ENCODE data around the gene LSM12.

- TF ChIP-seq CTCF (IDR thresholded peaks at IDR 0.05; ENCODE audit: borderline replicate concordance, extremely low read depth, low read length, poor library complexity, severe bottlenecking) (no peak), EZH2 (IDR thresholded peaks at IDR 0.05; ENCODE audit: borderline replicate concordance, low read depth, low read length, severe bottlenecking) (no peak)
Measured at GRCh38 chr17:44106801-44107200, 40.3 kb upstream of the LSM12 start.

All from DND-41 (cell line).